ENCODE data around the gene AGAP3. TPM values are rescaled to one million over a fixed set of nuclear protein-coding genes. Genes with fewer than 3 reads are reported as not detected.

AGAP3 gene
- total RNA-seq, 1 experiment from 2014 or later: 126 TPM

- no peak overlapping the region for H3K4me3 ChIP-seq (replicated peaks in 1 of 2; ENCODE audit: low read depth in 1 of 2, low read length in 2 of 2)
- H2AFZ ChIP-seq (ENCODE audit: low read depth, low read length, poor library complexity, severe bottlenecking): no peak overlapping the region
- ATAC-seq (no peak), DNase-seq (ENCODE audit: low read depth, low spot score) (no peak)
- no peaks in the 10 kb centered on the region for H3K36me3 ChIP-seq (ENCODE audit: control insufficient read depth in 1 of 2, insufficient read depth in 2 of 2, low read length in 2 of 2)
- H3K4me2 ChIP-seq (ENCODE audit: low read length): no peak overlapping the region
- ChIA-PET POLR2A (no interaction called here), CTCF (no interaction called here), RAD21 (ENCODE audit: low non-redundant PET in 1 of 2, low total read pairs in 2 of 2, uncharacterized antibody in 2 of 2, unreplicated experiment in 2 of 2) (no interaction called here)
- H3K9ac ChIP-seq (ENCODE audit: low read length): no peak overlapping the region
- no peak overlapping the region for H3K27ac ChIP-seq (ENCODE audit: low read depth, low read length)
- H3K27me3 ChIP-seq (ENCODE audit: insufficient read depth, low read length): no peaks in the 10 kb centered on the region
- TF ChIP-seq ZNF274 (IDR thresholded peaks at IDR 0.05; ENCODE audit: low read depth, low read length) (no peak), MAX (IDR thresholded peaks at IDR 0.05) (no peak), FOSL1 (IDR thresholded peaks at IDR 0.05; ENCODE audit: low read depth) (no peak), YY1 (IDR thresholded peaks at IDR 0.05; ENCODE audit: extremely low read depth, insufficient replicate concordance, low read depth, low read length) (no peak), EGR1 (IDR thresholded peaks at IDR 0.05; ENCODE audit: low read depth) (no peak)
- no TSS peak for BruUV-seq (replicated peaks)
- no peaks in the 10 kb centered on the region for H4K20me1 ChIP-seq (ENCODE audit: insufficient read depth)
- no peaks in the 10 kb centered on the region for H3K79me2 ChIP-seq (ENCODE audit: insufficient read depth, low read length)
- no peaks in the 10 kb centered on the region for H3K4me1 ChIP-seq (ENCODE audit: control insufficient read depth in 1 of 2, insufficient read depth in 2 of 2, low read length in 2 of 2)
- H3K9me2 ChIP-seq (ENCODE audit: insufficient read depth): no peaks in the 10 kb centered on the region
- intact Hi-C loops (cut with micrococcal nuclease): no loop called here
- no peaks in the 10 kb centered on the region for H3K9me3 ChIP-seq (ENCODE audit: control insufficient read depth in 1 of 2, insufficient read depth in 1 of 2, low read depth in 1 of 2, low read length in 2 of 2)
Observed at GRCh38 chr7:151048911-151049463, 37.3 kb upstream of the AGAP3 start.

DNA sequence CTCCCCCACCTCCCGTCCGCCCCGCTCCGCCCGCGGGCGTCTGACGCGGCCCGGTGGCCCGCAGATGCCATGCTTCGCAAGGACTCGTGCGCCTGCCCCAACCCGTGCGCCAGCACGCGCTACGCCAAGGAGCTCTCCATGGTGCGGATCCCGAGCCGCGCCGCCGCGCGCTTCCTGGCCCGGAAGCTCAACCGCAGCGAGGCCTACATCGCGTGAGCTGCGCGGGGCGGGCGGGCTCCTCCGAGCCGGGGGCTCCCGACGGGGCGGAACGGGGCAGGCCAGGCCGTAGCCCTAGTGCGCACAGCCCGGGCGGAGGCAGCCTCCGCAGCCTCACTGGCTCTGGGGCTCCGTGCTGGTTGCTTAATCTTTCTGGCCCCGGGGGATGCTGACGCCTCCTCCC is 35.2 kb upstream of the AGAP3 start:
- no peak overlapping the region for H3K27ac ChIP-seq (ENCODE audit: low read depth, low read length)
- DNase-seq (ENCODE audit: low read depth, low spot score): no peak
- ChIA-PET POLR2A (interaction anchor here (0.7 kb wide), 1 partner anchor 20 kb away, joined by 3 read pairs; no protein-coding TSS in a partner anchor), RAD21 (ENCODE audit: low non-redundant PET in 1 of 2, low total read pairs in 2 of 2, uncharacterized antibody in 2 of 2, unreplicated experiment in 2 of 2) (no interaction called here), CTCF (no interaction called here)
- H3K79me2 ChIP-seq (ENCODE audit: insufficient read depth, low read length): no peaks in the 10 kb centered on the region
- H3K4me3 ChIP-seq (replicated peaks in 1 of 2; ENCODE audit: low read depth in 1 of 2, low read length in 2 of 2): no peak overlapping the region
- H3K9ac ChIP-seq (ENCODE audit: low read length): no peak overlapping the region
- H4K20me1 ChIP-seq (ENCODE audit: insufficient read depth): no peaks in the 10 kb centered on the region
- H3K9me2 ChIP-seq (ENCODE audit: insufficient read depth): no peaks in the 10 kb centered on the region
- no TSS peak for BruUV-seq (replicated peaks)
- H3K4me2 ChIP-seq (ENCODE audit: low read length): no peak overlapping the region
- no peaks in the 10 kb centered on the region for H3K27me3 ChIP-seq (ENCODE audit: insufficient read depth, low read length)
- no peaks in the 10 kb centered on the region for H3K4me1 ChIP-seq (ENCODE audit: control insufficient read depth in 1 of 2, insufficient read depth in 2 of 2, low read length in 2 of 2)
- no peak overlapping the region for H2AFZ ChIP-seq (ENCODE audit: low read depth, low read length, poor library complexity, severe bottlenecking)
- intact Hi-C loops (cut with micrococcal nuclease): no loop called here
- no peaks in the 10 kb centered on the region for H3K36me3 ChIP-seq (ENCODE audit: control insufficient read depth in 1 of 2, insufficient read depth in 2 of 2, low read length in 2 of 2)
- no peak for ATAC-seq
- H3K9me3 ChIP-seq (ENCODE audit: control insufficient read depth in 1 of 2, insufficient read depth in 1 of 2, low read depth in 1 of 2, low read length in 2 of 2): no peaks in the 10 kb centered on the region
- TF ChIP-seq REST (IDR thresholded peaks at IDR 0.05; ENCODE audit: low read depth) (no peak), TCF7L2 (IDR thresholded peaks at IDR 0.05; ENCODE audit: borderline replicate concordance, extremely low read depth, insufficient read depth, insufficient read length) (no peak), EZH2 (IDR thresholded peaks at IDR 0.05) (no peak), ZFX (IDR thresholded peaks at IDR 0.05) (no peak), EZH2phosphoT487 (IDR thresholded peaks at IDR 0.05; ENCODE audit: borderline replicate concordance) (no peak), ZNF274 (IDR thresholded peaks at IDR 0.05; ENCODE audit: low read depth, low read length) (no peak), JUND (IDR thresholded peaks at IDR 0.05) (no peak), FOSL1 (IDR thresholded peaks at IDR 0.05; ENCODE audit: low read depth) (no peak), RAD21 (IDR thresholded peaks at IDR 0.05; ENCODE audit: low read depth) (no peak), POLR2A (IDR thresholded peaks at IDR 0.05; ENCODE audit: borderline replicate concordance, extremely low read depth, insufficient read depth, insufficient read length) (no peak), EGR1 (IDR thresholded peaks at IDR 0.05; ENCODE audit: low read depth) (no peak)
- TF ChIP-seq, protein P1, sequence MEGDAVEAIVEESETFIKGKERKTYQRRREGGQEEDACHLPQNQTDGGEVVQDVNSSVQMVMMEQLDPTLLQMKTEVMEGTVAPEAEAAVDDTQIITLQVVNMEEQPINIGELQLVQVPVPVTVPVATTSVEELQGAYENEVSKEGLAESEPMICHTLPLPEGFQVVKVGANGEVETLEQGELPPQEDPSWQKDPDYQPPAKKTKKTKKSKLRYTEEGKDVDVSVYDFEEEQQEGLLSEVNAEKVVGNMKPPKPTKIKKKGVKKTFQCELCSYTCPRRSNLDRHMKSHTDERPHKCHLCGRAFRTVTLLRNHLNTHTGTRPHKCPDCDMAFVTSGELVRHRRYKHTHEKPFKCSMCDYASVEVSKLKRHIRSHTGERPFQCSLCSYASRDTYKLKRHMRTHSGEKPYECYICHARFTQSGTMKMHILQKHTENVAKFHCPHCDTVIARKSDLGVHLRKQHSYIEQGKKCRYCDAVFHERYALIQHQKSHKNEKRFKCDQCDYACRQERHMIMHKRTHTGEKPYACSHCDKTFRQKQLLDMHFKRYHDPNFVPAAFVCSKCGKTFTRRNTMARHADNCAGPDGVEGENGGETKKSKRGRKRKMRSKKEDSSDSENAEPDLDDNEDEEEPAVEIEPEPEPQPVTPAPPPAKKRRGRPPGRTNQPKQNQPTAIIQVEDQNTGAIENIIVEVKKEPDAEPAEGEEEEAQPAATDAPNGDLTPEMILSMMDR (IDR thresholded peaks at IDR 0.05 in 2 of 3, conservative IDR thresholded peaks at IDR 0.05 in 1 of 3; ENCODE audit: borderline replicate concordance in 1 of 3, insufficient read depth in 1 of 3, low read depth in 2 of 3, low read length in 2 of 3): no peak
- TF ChIP-seq, protein P2, sequence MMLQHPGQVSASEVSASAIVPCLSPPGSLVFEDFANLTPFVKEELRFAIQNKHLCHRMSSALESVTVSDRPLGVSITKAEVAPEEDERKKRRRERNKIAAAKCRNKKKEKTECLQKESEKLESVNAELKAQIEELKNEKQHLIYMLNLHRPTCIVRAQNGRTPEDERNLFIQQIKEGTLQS (IDR thresholded peaks at IDR 0.05): no peak
